C4-2B (cell line): ENCODE results near the gene SEC24D.

Experiments used
- ZFX ChIP-seq: fragments of 450-650 bp; IDR thresholded peaks from 2 replicates; pipeline ENCODE4 v1.6.1; 2017
- TF ChIP-seq, protein P1 (sequence below): fragments of 450-650 bp; conservative IDR thresholded peaks from 2 replicates; pipeline ENCODE4 v1.5.1; 2017; ENCODE audit warnings: mild to moderate bottlenecking

DNA sequence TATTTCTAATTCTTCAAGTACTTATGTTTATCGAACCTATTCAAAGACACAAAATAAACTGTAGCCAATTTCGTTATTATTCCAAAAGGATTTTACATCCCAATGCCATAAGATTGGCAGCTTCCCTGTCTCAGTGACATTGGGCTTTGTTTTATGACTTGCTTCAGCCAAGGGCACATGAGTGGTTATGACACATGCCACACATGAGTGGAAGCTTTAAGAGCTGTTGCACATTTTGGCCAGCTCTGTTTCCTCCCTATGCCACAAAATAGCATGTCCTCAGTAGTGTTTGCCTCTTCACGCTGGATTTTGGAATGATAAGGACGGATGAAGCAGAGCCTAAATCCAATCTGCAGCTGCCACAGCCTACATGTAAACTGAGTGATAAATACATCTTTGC is 21.9 kb downstream of the SEC24D start:
- TF ChIP-seq, protein P1, sequence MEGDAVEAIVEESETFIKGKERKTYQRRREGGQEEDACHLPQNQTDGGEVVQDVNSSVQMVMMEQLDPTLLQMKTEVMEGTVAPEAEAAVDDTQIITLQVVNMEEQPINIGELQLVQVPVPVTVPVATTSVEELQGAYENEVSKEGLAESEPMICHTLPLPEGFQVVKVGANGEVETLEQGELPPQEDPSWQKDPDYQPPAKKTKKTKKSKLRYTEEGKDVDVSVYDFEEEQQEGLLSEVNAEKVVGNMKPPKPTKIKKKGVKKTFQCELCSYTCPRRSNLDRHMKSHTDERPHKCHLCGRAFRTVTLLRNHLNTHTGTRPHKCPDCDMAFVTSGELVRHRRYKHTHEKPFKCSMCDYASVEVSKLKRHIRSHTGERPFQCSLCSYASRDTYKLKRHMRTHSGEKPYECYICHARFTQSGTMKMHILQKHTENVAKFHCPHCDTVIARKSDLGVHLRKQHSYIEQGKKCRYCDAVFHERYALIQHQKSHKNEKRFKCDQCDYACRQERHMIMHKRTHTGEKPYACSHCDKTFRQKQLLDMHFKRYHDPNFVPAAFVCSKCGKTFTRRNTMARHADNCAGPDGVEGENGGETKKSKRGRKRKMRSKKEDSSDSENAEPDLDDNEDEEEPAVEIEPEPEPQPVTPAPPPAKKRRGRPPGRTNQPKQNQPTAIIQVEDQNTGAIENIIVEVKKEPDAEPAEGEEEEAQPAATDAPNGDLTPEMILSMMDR: no peak
- no peak for TF ChIP-seq ZFX
